Measurements from ENCODE around the gene JUNB. TPM values are rescaled to one million over a fixed set of nuclear protein-coding genes. Genes with fewer than 3 reads are reported as not detected.
A peak's percentile ranks its signal among the peaks of the same experiment; 100 is the strongest.

The JUNB gene
- total RNA-seq, 1 experiment from 2014 or later: 194 TPM

GRCh38 chr19:12750851-12751250 is 40.4 kb upstream of the JUNB start:
- ATAC-seq (no peak), DNase-seq (ENCODE audit: low read depth, low spot score) (no peak)
- Histone ChIP-seq H3K9me2 (ENCODE audit: insufficient read depth) (no peaks in the 10 kb centered on the region), H3K9me3 (ENCODE audit: control insufficient read depth in 1 of 2, insufficient read depth in 1 of 2, low read depth in 1 of 2, low read length in 2 of 2) (no peaks in the 10 kb centered on the region), H2AFZ (ENCODE audit: low read depth, low read length, poor library complexity, severe bottlenecking) (no peak overlapping the region), H3K27ac (ENCODE audit: low read depth, low read length) (no peak overlapping the region), H3K4me2 (ENCODE audit: low read length) (no peak overlapping the region), H3K4me1 (ENCODE audit: control insufficient read depth in 1 of 2, insufficient read depth in 2 of 2, low read length in 2 of 2) (no peaks in the 10 kb centered on the region), H4K20me1 (ENCODE audit: insufficient read depth) (no peaks in the 10 kb centered on the region), H3K27me3 (ENCODE audit: insufficient read depth, low read length) (no peaks in the 10 kb centered on the region), H3K79me2 (ENCODE audit: insufficient read depth, low read length) (no peaks in the 10 kb centered on the region), H3K36me3 (ENCODE audit: control insufficient read depth in 1 of 2, insufficient read depth in 2 of 2, low read length in 2 of 2) (peaks cover 1 to 18% of the 10 kb centered on the region in 2 experiments; a peak in 3 of 4 replicates), H3K4me3 (replicated peaks in 1 of 2; ENCODE audit: low read depth in 1 of 2, low read length in 2 of 2) (no peak overlapping the region), H3K9ac (ENCODE audit: low read length) (no peak overlapping the region)
- TF ChIP-seq MAX (IDR thresholded peaks at IDR 0.05) (no peak), ZNF274 (IDR thresholded peaks at IDR 0.05; ENCODE audit: low read depth, low read length) (no peak), EGR1 (IDR thresholded peaks at IDR 0.05; ENCODE audit: low read depth) (no peak), CTCF (IDR thresholded peaks at IDR 0.05 in 2 of 3, conservative IDR thresholded peaks at IDR 0.05 in 1 of 3; ENCODE audit: borderline replicate concordance in 1 of 3, insufficient read depth in 1 of 3, low read depth in 2 of 3, low read length in 2 of 3) (no peak), SP1 (IDR thresholded peaks at IDR 0.05; ENCODE audit: low read depth) (no peak)
- ChIA-PET CTCF (interaction anchor here (1.5 kb wide), 1 partner anchor 10 kb away, joined by 4 read pairs; no protein-coding TSS in a partner anchor), POLR2A (no interaction called here), RAD21 (ENCODE audit: low non-redundant PET in 1 of 2, low total read pairs in 2 of 2, uncharacterized antibody in 2 of 2, unreplicated experiment in 2 of 2) (no interaction called here)
- BruUV-seq (replicated peaks): no TSS peak
- intact Hi-C loops (cut with micrococcal nuclease): no loop called here

GRCh38 chr19:12751635-12752034 is 39.7 kb upstream of the JUNB start, which contains the start of gene BEST2:
TSS of gene BEST2 (plus strand) at chr19:12751791. CDS start at chr19:12752593, 802 bp downstream.
- peak; percentile 35; the same call in 1 of the 2 replicates for ATAC-seq
- no peaks in the 10 kb centered on the region for H3K9me3 ChIP-seq (ENCODE audit: control insufficient read depth in 1 of 2, insufficient read depth in 1 of 2, low read depth in 1 of 2, low read length in 2 of 2)
- H3K27ac ChIP-seq (ENCODE audit: low read depth, low read length): no peak within 1 kb of the TSS
- RAD21 ChIA-PET (ENCODE audit: low non-redundant PET in 1 of 2, low total read pairs in 2 of 2, uncharacterized antibody in 2 of 2, unreplicated experiment in 2 of 2): no interaction called here
- no peaks in the 10 kb centered on the region for H3K9me2 ChIP-seq (ENCODE audit: insufficient read depth)
- no peaks in the 10 kb centered on the region for H3K27me3 ChIP-seq (ENCODE audit: insufficient read depth, low read length)
- H3K9ac ChIP-seq (ENCODE audit: low read length): no peak within 1 kb of the TSS
- no peak within 1 kb of the TSS for H2AFZ ChIP-seq (ENCODE audit: low read depth, low read length, poor library complexity, severe bottlenecking)
- no peak within 1 kb of the TSS for H3K4me3 ChIP-seq (replicated peaks in 1 of 2; ENCODE audit: low read depth in 1 of 2, low read length in 2 of 2)
- no peaks in the 10 kb centered on the region for H4K20me1 ChIP-seq (ENCODE audit: insufficient read depth)
- POLR2A ChIA-PET: no interaction called here
- BruUV-seq (replicated peaks): no TSS peak
- CTCF ChIA-PET: interaction anchor here (1.5 kb wide), 1 partner anchor 9 kb away, joined by 4 read pairs; no protein-coding TSS in a partner anchor
- H3K79me2 ChIP-seq (ENCODE audit: insufficient read depth, low read length): no peaks in the 10 kb centered on the region
- H3K36me3 ChIP-seq (ENCODE audit: control insufficient read depth in 1 of 2, insufficient read depth in 2 of 2, low read length in 2 of 2): peaks cover 0 to 12% of the 10 kb centered on the region in 2 experiments; a peak in 3 of 4 replicates
- intact Hi-C loops (cut with micrococcal nuclease): no loop called here
- no peaks in the 10 kb centered on the region for H3K4me1 ChIP-seq (ENCODE audit: control insufficient read depth in 1 of 2, insufficient read depth in 2 of 2, low read length in 2 of 2)
- no peak for DNase-seq (ENCODE audit: low read depth, low spot score)
- no peak for TF ChIP-seq CTCF (IDR thresholded peaks at IDR 0.05 in 2 of 3, conservative IDR thresholded peaks at IDR 0.05 in 1 of 3; ENCODE audit: borderline replicate concordance in 1 of 3, insufficient read depth in 1 of 3, low read depth in 2 of 3, low read length in 2 of 3)
- no peak for TF ChIP-seq POLR2AphosphoS5 (IDR thresholded peaks at IDR 0.05; ENCODE audit: low read depth, low read length)
- TF ChIP-seq MAX (IDR thresholded peaks at IDR 0.05): no peak
- TF ChIP-seq TCF7L2 (IDR thresholded peaks at IDR 0.05; ENCODE audit: borderline replicate concordance, extremely low read depth, insufficient read depth, insufficient read length): no peak
- no peak for TF ChIP-seq SIN3A (IDR thresholded peaks at IDR 0.05; ENCODE audit: low read depth)
- H3K4me2 ChIP-seq (ENCODE audit: low read length): no peak within 1 kb of the TSS
